NB4 (cell line): ENCODE results near the gene CD27.

Source experiments
- MAX ChIP-seq: IDR thresholded peaks from 2 replicates; pipeline ENCODE4 v1.6.1; 2011; ENCODE audit warnings: low read depth, low read length
- POLR2A ChIP-seq: IDR thresholded peaks from 2 replicates; pipeline ENCODE4 v1.6.1; 2011; ENCODE audit warnings: mild to moderate bottlenecking; ENCODE audit not compliant: insufficient read length; ENCODE audit errors: extremely low read depth
- TF ChIP-seq, protein P1 (sequence below): IDR thresholded peaks from one replicate; pipeline ENCODE4 v1.5.1; 2012; ENCODE audit warnings: low read depth, low read length

DNA sequence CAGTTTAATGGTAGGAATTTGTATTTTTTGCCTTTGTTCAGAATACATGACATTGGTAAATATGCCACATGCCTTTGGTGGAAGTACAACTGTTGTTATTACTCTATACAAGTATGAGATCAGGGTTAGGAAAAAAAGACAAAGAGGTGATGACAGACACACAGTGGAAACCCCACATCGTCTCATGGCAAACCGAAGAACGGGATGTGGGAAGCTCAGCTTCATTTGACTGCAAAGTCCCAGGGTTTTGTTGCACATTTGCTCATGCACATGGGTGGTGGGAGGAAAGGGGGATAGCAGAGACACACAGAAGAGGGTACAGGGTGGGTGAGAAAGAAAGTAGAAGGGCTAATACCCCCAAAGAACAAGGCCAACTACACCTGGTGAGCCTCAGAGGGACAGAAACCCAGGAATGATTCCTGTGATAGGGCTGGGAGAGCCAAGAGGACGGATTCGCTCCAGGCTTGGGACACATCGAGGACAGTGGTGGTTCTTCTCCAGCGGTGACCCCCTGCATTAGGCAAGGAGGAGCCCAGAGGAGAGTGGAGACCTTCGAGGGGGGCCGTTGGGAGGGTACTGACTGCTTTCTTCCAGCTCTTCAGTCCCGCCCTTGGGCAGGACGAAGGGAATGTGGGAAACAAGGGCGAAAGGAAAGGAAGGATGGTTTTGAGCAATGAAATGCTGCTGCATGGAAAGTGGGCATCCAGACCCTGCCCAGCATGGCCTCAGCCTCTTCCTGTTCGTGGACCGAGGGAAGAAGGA lies 17.7 kb downstream of the CD27 start:
- TF ChIP-seq, protein P1, sequence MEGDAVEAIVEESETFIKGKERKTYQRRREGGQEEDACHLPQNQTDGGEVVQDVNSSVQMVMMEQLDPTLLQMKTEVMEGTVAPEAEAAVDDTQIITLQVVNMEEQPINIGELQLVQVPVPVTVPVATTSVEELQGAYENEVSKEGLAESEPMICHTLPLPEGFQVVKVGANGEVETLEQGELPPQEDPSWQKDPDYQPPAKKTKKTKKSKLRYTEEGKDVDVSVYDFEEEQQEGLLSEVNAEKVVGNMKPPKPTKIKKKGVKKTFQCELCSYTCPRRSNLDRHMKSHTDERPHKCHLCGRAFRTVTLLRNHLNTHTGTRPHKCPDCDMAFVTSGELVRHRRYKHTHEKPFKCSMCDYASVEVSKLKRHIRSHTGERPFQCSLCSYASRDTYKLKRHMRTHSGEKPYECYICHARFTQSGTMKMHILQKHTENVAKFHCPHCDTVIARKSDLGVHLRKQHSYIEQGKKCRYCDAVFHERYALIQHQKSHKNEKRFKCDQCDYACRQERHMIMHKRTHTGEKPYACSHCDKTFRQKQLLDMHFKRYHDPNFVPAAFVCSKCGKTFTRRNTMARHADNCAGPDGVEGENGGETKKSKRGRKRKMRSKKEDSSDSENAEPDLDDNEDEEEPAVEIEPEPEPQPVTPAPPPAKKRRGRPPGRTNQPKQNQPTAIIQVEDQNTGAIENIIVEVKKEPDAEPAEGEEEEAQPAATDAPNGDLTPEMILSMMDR, result no peak
- TF ChIP-seq MAX (no peak), POLR2A (no peak)
